RWPE2 (cell line): ENCODE results near the gene ARL15.

Experiments
- ATAC-seq: fragments of 200-7000 bp; cut with Tn5 transposase; 3 replicates; pipeline ENCODE4 v1.9.1; 2021; ENCODE audit warnings: low read depth
- DNase-seq: peaks from one replicate; pipeline ENCODE4 v3.0.0-alpha.2; 2020; ENCODE audit warnings: low spot score
- H3K27ac ChIP-seq: fragments of 450-650 bp; 2 replicates; pipeline ENCODE4 v1.5.1; 2017; ENCODE audit warnings: mild to moderate bottlenecking; ENCODE audit not compliant: poor library complexity, severe bottlenecking
- H3K27me3 ChIP-seq: fragments of 250-450 bp; sonication (Bioruptor Pico); 2 replicates; pipeline ENCODE4 v1.5.1; 2021; ENCODE audit warnings: mild to moderate bottlenecking, moderate library complexity; ENCODE audit not compliant: insufficient read depth, poor library complexity, severe bottlenecking
- H3K36me3 ChIP-seq: fragments of 250-450 bp; sonication (Bioruptor Pico); 2 replicates; pipeline ENCODE4 v1.5.1; 2020; ENCODE audit warnings: low read depth, mild to moderate bottlenecking, moderate library complexity
- H3K4me1 ChIP-seq: fragments of 250-450 bp; sonication (Bioruptor Pico); 2 replicates; pipeline ENCODE4 v1.5.1; 2021; ENCODE audit warnings: mild to moderate bottlenecking, moderate library complexity; ENCODE audit not compliant: insufficient read depth, poor library complexity, severe bottlenecking
- H3K4me3 ChIP-seq: fragments of 250-450 bp; sonication (Bioruptor Pico); 2 replicates; pipeline ENCODE4 v1.5.1; 2021; ENCODE audit warnings: mild to moderate bottlenecking, moderate library complexity; ENCODE audit not compliant: severe bottlenecking
- H3K9me3 ChIP-seq: fragments of 250-450 bp; sonication (Bioruptor Pico); 2 replicates; pipeline ENCODE4 v1.5.1; 2021; ENCODE audit warnings: mild to moderate bottlenecking, moderate library complexity; ENCODE audit not compliant: severe bottlenecking
- TF ChIP-seq, protein P1 (sequence below): fragments of 450-650 bp; IDR thresholded peaks from one replicate; pipeline ENCODE4 v1.5.1; 2017; ENCODE audit warnings: mild to moderate bottlenecking, moderate library complexity; ENCODE audit not compliant: poor library complexity, severe bottlenecking

The ARL15 gene

DNA sequence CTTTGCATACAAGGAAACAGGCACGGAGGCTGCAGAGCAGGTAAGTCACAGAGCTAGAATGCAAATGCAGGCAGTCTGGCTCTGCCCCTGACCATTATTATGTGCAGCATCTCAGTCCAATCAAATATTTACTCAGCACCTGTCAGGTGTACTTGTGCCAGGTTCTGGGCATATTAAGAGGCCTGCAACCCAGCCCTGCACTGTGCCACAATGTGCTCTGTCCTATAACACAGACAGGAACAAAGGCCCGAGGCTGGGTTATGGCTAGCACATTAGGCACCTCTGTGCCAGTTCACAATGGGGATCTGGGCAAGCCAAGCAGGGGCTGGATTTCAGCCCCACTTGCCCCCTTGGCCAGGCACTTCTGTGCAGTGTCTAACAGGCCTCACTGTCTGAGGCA lies 14.0 kb downstream of the ARL15 start:
- ATAC-seq = peak; percentile 36; the same call in 1 of the 3 replicates
- no peaks in the 10 kb centered on the region for H3K36me3 ChIP-seq
- no peak overlapping the region for H3K4me3 ChIP-seq
- no peak for DNase-seq
- H3K27ac ChIP-seq = no peak overlapping the region
- H3K9me3 ChIP-seq = no peaks in the 10 kb centered on the region
- TF ChIP-seq, protein P1, sequence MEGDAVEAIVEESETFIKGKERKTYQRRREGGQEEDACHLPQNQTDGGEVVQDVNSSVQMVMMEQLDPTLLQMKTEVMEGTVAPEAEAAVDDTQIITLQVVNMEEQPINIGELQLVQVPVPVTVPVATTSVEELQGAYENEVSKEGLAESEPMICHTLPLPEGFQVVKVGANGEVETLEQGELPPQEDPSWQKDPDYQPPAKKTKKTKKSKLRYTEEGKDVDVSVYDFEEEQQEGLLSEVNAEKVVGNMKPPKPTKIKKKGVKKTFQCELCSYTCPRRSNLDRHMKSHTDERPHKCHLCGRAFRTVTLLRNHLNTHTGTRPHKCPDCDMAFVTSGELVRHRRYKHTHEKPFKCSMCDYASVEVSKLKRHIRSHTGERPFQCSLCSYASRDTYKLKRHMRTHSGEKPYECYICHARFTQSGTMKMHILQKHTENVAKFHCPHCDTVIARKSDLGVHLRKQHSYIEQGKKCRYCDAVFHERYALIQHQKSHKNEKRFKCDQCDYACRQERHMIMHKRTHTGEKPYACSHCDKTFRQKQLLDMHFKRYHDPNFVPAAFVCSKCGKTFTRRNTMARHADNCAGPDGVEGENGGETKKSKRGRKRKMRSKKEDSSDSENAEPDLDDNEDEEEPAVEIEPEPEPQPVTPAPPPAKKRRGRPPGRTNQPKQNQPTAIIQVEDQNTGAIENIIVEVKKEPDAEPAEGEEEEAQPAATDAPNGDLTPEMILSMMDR = no peak
- H3K4me1 ChIP-seq = no peaks in the 10 kb centered on the region
- no peaks in the 10 kb centered on the region for H3K27me3 ChIP-seq

DNA sequence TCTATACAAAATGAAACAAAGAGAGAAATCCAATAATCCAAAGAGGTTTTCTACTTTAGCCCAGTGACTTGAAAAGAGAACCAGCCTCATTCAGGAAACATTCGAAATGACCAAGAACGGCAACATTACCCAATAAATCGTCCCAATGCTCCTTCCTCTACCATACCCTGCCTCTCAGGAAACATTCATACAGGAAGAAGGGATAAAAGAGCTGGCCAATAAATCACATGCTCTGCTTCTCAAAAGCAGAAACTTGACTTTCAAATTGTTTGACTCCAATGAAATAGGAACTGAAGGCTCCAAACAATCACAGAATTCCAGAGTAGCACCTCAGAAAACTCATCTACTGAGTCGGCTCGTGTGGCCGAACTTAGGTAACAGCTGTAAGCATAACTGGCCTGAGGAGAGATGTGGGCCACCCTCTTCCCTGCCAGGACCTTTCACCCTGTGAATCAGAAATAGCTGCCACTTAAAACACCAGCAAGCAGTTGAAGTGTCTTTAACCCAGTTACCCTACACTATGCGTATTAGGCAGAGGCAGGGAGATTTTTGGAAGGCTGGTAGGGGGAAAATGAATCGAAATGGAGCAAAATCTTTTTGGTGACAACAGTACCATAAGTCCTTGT lies 14.6 kb downstream of the ARL15 start:
- H3K27ac ChIP-seq = no peak overlapping the region
- TF ChIP-seq, protein P1 = no peak
- no peaks in the 10 kb centered on the region for H3K9me3 ChIP-seq
- ATAC-seq = no peak
- DNase-seq = no peak
- no peaks in the 10 kb centered on the region for H3K4me1 ChIP-seq
- no peak overlapping the region for H3K4me3 ChIP-seq
- no peaks in the 10 kb centered on the region for H3K27me3 ChIP-seq
- H3K36me3 ChIP-seq = no peaks in the 10 kb centered on the region

- Histone ChIP-seq H3K9me3 (no peaks in the 10 kb centered on the region), H3K27me3 (no peaks in the 10 kb centered on the region), H3K27ac (no peak overlapping the region), H3K36me3 (no peaks in the 10 kb centered on the region), H3K4me3 (no peak overlapping the region), H3K4me1 (no peaks in the 10 kb centered on the region)
- DNase-seq (no peak), ATAC-seq (no peak)
- TF ChIP-seq, protein P1 = no peak
These were observed 16.2 kb downstream of the ARL15 start for GRCh38 chr5:54294097-54294667.

DNA sequence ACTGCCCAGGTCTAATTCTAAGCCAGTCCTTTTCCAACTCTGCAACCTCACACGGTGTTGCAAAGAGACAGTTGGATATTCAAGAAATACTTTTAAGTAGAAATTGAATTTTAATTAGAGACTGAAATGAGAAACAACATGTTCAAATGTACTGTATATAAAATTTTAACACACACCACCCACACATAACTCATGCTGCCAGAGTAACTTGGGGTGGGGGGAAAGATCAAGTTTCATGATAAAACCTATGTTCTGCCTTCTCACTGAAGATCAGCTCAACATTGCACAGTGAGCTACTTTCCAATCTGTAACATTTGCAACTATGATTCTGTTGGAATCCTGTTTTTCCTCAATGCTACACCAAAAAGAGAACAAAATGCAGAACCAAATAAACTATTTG lies 17.5 kb downstream of the ARL15 start:
- Histone ChIP-seq H3K27me3 (no peaks in the 10 kb centered on the region), H3K4me3 (no peak overlapping the region), H3K27ac (no peak overlapping the region), H3K4me1 (no peaks in the 10 kb centered on the region), H3K9me3 (no peaks in the 10 kb centered on the region), H3K36me3 (no peaks in the 10 kb centered on the region)
- no peak for ATAC-seq
- no peak for DNase-seq
- TF ChIP-seq, protein P1 = no peak

GRCh38 chr5:54291498-54291897 lies 18.9 kb downstream of the ARL15 start:
- Histone ChIP-seq H3K27ac (no peak overlapping the region), H3K4me3 (no peak overlapping the region), H3K27me3 (no peaks in the 10 kb centered on the region), H3K9me3 (no peaks in the 10 kb centered on the region), H3K36me3 (no peaks in the 10 kb centered on the region), H3K4me1 (no peaks in the 10 kb centered on the region)
- DNase-seq = no peak
- no peak for ATAC-seq
- TF ChIP-seq, protein P1 = no peak
